Dermis microvascular lymphatic vessel endothelial cell (primary cell): ENCODE data around the gene NPDC1. TPM values are rescaled to one million over a fixed set of nuclear protein-coding genes. Genes with fewer than 3 reads are reported as not detected.

ENCODE experiments used
- DNase-seq, 2 donors: peaks; one replicate each; pipeline versions ENCODE4 v3.0.0 to v3.0.0-alpha.2; 2010; ENCODE audit warnings: low read depth in 2 of 2
- total RNA-seq: library from RNA; depleted of rRNA; stranded (reverse); fragments of >200 nt; gene quantifications from 2 replicates; pipeline ENCODE4 v1.2.1, GENCODE V29; 2014

Gene NPDC1
- total RNA-seq, 1 donor from 2014 or later: 10.0 TPM

DNA sequence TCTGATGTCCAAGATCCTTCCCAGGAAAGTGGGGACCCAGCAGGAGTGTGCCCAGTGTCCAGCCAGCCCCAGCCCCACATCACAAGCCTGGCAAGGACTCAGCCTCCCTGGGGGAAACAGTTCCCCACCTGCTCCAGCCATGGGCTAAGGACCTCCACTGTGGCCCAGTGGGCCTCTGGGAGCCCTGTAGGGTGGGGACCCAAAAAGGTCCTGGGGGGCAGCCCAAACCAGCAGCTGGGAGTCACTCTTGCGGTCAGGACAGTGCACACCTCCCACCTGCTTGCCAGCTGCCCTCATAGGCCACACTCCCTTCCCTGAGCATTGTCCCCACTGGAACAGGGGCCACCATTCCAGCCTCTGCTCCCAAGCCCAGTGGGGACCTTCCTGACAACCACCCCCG lies 19.6 kb downstream of the NPDC1 start:
- DNase-seq: no peak

DNA sequence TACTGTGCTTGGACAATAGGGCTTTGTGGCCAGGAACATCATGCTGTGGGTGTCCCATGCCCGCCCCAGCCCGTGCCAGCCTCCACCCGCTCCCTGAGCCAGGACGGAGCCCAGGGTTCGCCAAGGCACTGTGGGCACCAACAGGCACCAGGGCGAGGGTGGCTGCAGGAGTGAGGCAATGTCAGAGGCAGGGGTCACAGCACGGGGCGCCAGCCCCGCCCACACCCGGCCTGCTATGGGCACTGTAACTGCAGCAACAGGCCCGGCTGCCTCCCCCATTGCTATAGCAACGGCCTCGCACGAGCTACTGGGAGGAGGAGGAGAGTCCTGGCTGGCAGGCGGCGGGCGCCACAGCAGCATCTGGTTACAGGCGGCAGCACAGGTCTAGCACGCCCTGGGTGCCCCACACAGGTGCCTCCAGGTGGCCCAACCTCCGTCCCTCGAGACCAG lies 20.4 kb downstream of the NPDC1 start:
- DNase-seq: no peak

DNA sequence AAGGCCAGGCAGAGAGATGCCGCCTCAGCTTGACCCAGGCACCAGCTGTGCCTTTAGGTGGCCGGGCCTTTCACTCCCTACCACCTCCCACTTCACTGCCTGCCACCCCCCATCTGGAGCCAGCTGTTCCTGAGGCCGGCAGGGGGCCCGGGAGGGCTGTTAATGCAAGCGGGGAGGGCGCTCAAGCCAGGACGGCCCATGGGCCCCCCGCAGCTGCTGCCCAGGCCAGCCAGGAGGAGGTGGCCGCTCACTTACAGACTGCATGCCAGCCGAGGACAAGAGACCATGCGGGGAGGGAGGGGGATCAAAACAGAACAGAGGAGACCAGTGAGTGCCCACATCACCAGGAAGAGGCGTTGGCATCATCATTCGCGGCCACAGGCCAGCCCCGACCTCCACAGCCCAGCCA lies 22.4 kb downstream of the NPDC1 start:
- DNase-seq: no peak

DNA sequence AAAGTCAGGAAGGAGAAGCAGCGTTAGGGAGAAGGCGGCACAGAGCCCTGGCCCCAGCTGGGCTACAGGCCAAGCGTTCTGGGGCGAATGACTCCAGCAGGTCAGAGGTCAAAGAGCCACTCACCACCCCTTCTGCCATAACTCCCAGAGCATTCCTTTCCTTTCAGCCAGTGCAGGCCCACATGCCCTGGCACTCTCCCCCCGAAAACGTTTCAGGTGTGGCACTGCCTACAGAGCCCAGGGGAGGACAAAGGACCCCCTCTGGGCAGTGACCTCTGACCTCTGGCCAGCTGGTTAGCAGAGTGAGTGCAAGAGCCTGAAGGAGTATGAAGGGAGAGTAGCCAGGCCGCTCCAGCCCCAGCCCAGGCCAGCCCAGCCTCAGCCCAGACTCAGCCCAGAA lies 22.8 kb downstream of the NPDC1 start:
- DNase-seq: no peak

DNA sequence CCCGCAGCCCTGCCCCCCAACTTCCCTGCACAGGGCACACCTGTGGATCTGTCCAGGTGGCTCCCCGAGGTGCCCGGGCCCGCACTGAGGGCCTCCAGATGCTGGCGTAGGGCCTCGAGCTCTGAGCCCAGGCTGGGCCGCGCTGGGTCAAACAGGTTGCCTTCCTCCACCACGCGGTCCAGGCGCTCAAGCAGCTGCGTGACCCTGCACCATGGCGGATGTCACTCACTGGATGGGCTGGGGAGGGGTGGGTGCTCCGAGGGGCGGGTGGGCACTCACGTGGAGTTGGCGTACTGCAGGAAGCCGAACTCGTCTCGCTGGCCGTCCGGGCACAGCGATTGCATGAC lies 23.3 kb downstream of the NPDC1 start:
- no peak for DNase-seq

DNA sequence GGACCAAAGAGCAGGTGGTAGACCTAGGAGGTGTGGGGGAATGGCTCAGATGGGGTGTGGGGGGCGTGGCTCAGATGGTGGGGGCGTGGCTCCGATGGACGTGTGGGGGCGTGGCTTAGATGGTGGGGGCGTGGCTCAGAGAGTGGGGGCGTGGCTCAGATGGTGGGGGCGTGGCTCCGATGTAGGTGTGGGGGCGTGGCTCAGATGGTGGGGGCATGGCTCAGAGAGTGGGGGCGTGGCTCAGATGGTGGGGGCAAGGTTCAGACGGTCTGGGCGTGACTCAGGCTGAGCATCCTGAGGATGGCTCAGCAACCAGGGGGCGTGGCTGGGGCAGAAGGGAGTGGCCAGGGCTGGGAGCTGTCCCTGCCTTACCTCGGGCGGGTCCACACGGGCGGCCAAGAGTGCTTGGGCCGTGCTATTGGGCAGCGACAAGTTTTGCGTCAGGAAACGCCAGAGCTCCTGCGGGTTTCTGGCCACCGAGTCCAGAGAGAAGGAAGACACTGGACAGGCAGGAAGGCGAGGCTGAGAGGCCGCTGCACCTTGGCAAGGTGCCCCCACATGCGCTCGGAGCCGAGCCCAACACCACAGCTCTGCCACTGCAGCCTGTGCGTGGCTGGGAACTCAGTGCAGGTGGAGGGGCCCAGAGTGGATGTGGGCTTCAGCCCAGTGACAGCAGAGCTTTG lies 23.9 kb downstream of the NPDC1 start:
- peak; percentile 68 to 89 for DNase-seq

DNA sequence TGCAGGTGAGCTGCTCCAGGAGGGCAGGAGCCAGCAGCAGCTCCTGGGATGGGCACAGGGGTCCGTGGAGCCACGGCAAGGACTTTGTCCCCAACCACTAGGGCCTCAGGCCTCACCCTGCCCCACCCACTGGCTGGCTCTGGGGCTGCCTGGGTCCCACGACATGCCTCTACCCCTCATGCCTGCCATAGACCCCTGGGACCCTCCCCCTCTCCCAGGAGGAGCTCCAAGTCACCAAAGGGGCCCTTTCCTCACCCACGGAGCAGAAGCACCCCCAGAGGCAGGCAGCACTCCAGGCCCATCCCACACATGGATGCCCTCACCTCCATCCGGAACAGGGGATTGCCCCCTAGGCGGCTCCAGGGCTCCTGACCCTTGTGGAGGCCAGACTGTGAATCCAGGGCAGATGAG lies 24.4 kb downstream of the NPDC1 start:
- DNase-seq: no peak

DNA sequence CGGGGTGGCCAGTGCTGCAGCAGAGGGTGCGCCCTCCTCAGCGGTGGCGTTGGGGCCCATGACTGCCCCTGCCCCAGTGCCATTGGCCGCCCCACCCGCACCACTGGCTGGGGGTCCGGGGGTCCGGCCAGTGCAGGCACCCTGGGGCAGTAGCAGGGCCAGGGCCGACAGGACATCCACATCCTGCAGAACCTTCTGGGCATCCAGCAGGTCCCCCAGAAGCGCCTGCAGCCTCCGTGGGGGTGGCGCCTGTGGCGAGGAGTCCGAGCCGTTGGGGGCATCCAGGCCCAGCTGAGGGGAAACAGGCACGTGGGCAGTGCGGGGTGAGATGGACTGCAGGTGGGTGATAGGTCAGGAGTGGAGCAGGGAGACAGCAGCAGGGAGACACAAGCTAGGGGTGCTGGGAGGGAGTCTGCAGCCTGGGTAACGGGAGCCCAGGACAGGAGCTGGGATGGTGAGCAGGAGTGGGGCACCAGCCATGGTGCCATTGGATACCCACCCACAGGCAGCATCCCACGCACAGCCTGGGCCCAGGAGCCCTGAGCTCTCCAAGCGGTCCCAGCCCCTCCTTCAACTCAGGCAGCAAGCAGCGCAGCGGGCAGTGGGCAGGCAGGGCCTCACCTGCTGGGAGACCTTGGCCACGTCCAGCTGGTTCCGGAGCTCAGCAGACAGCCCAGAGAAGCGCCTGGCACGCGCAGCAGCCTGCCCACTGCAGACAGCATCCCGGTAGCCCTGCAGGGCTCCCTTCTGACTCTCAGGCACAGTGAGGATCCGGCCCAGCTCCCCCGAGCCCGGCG lies 25.0 kb downstream of the NPDC1 start:
- DNase-seq: no peak

DNA sequence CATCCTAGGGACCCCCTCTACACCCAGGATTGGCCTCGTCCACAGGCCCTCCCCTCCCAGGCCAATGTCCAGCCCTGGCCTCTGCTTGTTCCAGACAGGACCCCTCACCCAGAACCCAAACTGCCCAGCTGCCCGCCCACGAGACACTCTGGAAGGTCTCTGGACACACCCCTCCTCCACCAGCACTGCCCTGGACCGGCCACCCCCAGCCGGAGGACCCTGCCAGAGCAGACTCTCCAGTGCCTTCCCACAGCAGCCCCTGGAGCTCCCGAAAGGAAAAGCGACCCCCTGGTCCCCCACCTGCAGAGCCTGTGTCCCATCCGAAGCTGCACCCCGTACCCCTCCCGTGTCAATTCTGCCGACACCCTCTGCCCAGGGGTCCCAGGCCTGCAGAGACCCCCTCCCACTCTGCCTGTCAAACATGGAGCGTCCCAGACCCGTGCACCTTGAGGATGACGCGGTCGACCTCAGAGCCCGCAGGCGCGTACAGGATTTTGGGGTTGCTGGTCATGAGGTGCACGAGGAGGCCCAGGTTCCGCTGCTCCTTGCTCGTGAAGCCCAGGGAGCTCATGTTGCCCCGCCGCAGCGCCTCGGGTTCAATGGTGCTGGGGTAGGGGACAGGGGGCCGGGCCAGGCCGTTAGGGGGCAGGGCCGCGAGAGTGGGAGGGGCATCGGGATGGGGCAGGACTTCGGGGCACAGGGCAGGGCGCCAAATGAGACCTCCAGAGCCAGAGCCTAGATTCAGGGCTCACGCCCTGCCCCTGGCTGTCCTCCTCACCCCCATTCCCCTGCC lies 25.9 kb downstream of the NPDC1 start:
- no peak for DNase-seq

DNA sequence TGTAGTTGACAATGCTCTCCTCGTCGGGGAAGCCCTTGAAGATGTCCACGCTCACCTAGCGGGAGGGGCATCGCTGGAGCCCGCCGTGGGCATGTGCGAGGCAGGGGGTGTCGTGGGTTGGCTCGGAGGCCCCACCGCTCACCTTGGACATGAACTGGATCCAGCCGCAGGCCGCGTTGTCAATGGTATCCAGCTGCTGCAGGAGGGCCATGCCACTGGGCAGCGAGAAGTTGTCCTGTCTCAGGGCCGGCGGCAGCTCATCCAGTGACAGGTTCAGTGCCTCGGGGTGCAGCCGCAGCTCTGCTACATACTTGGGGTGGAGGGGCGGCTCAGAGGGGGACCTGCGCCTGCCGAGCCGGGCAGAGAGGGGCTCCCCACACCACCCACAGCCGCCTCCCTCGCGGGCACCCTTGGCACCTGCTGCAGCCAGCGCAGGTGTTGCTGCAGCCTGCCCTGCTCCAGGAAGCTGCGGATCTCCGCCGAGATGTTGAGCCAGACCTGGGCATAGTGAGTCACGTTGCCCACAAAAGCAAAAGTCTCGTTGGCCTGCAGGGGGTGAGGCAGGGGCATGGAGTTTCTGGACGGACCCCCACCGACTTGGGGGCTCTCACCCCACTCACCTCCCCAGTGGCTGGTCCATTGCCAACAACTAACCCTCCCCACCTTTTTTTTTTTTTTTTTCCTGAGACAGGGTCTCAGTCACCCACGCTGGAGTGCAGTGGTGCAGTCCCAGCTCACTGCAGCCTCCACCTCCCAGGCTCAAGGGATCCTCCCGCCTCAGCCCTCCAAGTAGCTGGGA lies 27.0 kb downstream of the NPDC1 start:
- DNase-seq: no peak

DNA sequence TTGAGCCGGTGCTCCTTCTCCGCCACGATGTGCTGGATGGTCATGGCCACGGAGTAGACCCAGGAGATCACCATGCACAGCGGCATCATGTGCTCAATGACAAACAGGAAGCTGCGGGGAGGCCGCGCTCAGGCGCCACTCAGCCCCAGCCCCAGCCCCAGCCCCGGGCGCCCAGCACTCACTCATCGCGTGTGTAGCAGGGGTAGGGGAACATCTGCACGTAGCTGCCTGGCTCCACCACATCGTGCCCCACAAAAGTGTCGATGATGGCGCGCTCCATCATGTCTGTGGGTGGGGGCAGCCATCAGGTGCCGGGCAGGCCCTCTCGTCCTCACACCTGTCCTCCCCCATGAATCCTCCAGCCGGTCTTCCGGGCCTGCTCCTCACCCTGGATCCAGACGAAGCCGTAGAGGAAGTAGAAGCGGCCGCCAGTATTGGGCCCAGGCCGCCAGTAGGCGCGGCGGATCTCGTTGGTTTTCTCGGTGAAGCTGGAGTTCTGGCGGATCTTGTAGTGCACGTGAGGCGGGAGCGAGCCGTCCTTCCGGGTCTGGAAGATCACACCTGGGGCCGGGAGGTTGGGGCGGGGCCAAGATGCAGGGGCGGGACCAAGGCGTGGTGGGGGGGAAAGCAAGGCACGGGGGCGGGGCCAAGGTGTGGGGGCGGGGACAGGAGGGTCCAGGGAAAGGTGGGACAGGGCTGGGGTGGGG lies 28.0 kb downstream of the NPDC1 start:
- DNase-seq: no peak

DNA sequence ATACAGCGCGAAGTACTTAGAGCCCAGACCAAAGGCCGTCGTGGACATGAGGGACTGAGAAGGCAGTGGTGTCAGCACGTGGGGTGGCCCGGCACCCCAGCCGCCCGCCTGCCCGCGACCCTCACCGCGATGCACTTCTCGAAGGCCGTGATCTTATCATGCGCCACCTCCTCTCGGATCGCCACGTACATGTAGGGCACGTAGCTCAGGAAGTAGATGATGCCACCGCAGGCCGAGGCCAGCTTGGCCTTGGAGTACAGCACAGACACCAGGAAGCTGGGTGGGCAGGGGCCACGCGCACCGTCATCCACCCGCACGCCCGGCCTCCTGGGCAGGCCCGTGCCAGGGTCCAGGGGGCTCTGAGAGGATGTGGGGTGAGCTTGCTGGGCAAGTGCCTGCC lies 28.9 kb downstream of the NPDC1 start:
- no peak for DNase-seq

DNA sequence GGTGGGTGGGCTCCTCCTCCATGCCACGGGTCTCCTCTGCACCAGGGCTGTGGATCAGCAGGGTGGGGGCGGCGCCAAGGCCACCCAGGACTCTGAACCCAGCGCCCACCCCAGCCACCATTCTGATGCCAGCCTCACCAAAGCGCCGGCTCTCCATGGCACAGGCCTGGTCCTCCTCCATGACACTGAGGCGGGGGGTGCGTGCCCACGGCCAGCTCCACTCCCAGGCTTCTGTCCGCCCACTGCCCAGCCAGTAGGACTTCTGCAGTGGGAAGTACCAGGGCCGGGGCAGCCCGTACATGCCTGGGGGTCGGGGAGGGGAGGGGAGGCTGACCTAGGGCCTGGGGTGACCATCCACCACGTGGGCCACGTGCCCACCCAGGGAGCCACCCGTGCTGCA lies 29.5 kb downstream of the NPDC1 start:
- no peak for DNase-seq

DNA sequence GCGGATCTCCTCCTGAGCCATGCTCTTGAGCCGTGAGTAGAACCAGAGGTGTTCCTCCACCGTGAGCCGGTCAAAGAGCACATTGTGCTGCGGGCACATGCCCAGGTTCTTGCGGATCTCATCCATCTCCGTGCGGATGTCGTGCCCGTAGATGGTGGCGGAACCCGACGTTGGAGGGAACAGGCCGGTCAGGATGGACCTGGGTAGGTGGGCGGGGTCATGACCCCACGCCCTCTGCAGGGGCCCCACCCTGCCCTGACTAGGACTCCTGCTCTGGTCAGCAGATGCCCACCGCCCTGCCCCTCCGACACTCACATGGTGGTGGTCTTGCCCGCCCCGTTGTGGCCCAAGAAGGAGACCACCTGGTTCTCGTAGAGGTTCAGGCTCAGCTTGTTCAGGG lies 30.0 kb downstream of the NPDC1 start:
- no peak for DNase-seq

DNA sequence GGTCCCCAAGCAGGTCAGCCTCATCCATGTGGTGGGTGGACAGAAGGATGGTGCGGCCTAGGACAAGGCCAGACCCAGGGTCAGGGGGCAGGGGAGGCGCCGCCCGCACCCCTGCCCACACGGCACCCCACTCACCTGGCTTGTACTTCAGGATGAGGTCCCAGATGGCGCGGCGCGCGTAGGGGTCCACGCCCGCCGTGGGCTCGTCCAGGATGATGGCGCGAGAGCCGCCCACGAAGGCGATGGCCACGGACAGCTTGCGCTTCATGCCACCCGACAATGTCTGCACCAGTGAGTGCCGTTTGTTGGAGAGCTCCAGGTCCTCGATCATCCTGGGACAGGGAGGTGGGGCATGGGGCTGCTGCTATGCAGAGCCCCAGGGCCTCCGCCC lies 30.4 kb downstream of the NPDC1 start:
- no peak for DNase-seq

DNA sequence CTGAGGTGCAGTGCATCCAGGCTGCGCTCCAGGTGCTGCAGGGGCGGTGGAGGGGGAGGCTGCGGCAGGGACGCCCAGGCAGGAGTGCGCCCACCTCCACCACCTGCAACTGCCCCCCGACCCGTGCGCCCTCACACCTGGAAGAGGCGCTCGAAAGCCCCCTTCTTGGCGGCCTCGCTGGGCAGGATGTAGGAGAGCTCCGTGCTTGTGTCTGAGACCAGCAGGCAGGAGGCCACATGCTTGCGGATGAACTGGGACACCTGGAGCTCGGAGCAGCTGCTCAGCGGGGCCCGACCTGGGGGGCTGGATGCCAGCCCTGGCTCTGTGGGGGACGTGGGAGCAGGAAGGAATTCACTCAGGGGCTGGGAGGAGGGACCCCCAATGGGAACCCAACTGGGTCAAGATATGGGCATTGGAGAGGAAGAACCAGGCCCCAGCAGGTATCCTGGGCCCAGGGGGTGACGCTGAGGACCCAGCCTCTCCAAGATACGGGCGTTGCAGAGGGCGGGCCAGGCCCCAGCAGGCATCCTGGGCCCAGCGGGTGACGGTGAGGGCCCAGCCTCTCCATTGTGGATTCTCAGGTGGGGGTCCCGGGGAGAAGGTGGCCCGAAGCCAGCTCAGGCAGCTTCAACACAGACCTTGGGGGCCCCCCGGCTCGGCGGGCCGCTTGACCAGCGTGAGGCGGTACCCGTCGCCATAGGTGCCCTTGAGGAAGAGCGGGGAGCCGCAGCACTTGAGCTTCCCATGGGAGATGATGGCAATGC lies 31.0 kb downstream of the NPDC1 start:
- DNase-seq: no peak

DNA sequence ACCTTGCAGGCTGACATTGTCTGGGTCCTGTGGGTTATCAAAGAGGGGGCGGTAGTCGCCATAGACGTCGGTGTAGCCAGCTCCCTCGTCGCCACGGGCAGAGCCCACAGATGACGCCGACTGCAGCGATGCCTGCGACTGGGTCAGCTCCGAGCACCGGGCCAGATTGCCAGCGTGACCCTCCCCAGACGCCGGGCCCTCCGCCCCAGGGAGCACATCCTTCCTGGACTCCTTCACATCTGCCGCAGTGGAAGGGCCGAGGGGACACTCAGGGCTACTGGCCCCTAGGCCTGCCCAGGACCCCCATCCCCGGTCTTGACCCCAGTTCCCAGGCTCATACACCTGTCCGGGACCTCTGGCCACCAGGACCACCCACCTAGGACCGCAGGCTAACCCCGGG lies 31.8 kb downstream of the NPDC1 start:
- no peak for DNase-seq

DNA sequence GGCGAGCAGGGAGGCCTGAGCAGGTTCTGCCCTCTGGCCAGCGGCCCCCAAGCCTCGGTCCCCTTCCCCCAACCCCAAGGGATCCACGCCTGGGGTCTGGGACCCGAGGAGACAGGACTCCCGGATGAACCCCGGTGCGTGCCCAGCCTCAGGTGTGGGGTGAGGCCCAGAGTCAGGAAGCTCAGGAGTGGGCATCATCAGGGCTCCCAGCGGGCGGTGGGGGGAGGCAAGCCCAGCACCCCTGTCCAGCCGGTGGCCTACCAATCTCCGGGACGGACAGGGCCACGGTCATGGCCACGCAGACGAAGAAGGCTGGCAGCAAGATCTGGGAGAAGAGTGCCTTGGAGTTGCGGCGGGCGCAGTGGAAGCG lies 32.4 kb downstream of the NPDC1 start:
- no peak for DNase-seq

DNA sequence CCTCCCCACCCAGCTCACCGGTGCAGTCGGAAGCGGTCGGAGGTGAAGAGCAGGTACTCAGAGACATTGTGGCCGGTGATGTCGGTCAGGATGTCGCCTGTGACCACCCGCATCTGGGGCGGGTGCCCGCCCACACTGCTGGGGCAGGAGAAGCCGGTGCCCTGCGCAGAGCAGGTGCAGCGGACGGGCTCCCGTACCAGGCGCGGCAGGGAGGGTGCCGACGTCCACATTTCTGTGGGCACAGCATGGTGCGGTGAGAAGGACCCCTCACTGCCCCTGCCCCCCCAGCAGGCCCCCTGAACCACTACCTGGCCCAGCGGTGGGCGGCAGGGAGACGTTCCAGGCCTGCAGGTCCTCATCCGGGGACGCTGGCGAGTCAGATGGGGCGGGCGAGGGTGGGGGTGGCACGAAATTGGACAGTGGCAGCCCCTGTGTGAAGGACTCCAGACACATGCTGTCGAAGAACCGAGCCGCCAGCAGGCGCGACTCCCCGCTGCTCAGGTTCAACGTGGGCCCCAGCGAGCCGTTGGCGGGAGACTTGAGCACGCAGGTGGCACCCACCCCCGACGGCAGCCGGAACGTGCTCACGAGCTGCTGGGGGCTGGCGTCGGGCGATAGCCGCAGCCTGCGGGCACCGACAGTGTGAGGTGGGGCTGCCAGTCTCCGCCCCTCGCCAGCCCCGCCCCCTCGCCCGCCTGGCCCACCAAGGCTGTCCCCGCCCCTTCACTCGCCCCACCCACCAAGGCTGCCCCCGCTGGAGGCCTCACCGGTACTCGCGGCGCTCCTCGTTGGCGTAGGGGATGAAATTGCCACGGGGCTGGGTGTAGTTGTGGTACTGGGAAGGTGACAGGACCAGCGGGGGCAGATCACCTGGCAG lies 33.0 kb downstream of the NPDC1 start:
- no peak for DNase-seq
